Measurements from ENCODE around the gene ZFYVE26.
"Not testable (repeated sequence)": the region's sequence is repeated elsewhere in the genome, so short reads cannot be mapped to it uniquely, and the experiment has no call there.

Gene ZFYVE26

GRCh38 chr14:67759916-67760315 is 56.5 kb downstream of the ZFYVE26 start:
- no peak for FAIRE-seq

GRCh38 chr14:67757175-67757574 is 59.2 kb downstream of the ZFYVE26 start:
- DNase-seq (ENCODE audit: insufficient read length, low spot score), result no peak
- peak; percentile 96 for FAIRE-seq

More at GRCh38 chr14:67759916-67760315, 56.5 kb downstream of the ZFYVE26 start:
- DNase-seq (ENCODE audit: insufficient read length, low spot score), result no peak

DNA sequence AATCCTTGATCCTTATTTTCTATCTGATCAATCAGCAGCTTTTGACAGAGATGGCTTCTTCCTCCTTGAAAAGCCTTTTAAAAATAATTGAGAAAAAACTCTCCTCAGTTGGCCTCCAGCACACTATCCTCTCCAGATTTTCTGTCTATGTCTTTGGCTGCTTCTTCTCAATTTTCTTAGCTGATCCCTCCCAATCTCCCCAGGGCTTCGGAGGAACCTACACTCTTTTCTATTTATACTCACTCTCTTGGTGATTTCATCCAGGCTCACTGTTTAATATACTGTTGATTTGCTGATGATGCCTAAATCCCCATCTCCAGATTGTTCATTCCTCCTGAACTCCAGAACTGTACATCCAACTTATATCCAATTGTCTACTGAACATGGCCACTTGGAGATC is 59.9 kb downstream of the ZFYVE26 start:
- DNase-seq (ENCODE audit: insufficient read length, low spot score) (no peak), FAIRE-seq (no peak)

GRCh38 chr14:67749341-67750084 is 66.9 kb downstream of the ZFYVE26 start:
- no peak for DNase-seq (ENCODE audit: insufficient read length, low spot score)

DNA sequence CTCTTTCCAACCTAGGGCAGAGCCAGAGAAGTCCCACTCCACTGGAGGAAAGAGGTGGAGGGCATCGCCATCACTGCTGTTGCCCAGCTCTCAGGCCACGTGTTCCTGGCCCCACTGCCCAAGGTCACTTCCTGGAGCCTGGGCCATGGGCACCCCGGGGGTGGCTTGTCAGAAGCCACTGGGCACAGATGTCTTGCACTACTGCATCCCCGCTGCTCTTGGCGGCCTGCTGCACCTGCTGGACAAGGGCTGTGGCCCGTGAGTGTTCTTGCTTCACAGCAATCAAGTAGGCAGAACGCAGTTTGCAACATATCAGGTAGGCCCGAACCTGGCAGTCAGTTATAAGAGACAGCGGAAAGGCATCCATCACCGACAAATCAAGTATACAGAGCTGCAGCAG is 68.1 kb downstream of the ZFYVE26 start:
- no peak for DNase-seq (ENCODE audit: insufficient read length, low spot score)
- peak; percentile 95 for FAIRE-seq

More at GRCh38 chr14:67749341-67750084, 66.9 kb downstream of the ZFYVE26 start:
- peak; percentile 77 for FAIRE-seq

DNA sequence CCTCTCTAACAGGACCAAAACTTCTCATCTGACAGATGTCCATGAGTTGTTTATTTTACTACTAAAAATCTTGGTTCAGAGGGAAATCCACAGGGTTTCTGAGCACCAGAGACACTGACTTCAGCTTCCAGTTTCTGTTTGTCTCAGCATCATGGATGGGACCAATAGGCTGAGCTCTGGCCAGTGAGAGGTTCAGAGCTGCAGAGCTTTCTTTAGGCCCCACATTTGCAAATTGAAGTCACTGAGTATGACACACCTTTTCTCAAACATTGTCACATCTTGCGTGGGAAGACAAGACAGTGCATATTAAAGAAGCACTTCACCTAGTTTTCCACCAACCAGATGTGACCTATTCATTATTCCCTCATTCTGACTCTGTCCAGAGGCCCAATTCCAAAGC is 69.5 kb downstream of the ZFYVE26 start:
- no peak for DNase-seq (ENCODE audit: insufficient read length, low spot score)

GRCh38 chr14:67744046-67744445 is 72.3 kb downstream of the ZFYVE26 start:
- no peak for DNase-seq (ENCODE audit: insufficient read length, low spot score)

More for the DNA sequence above, 69.5 kb downstream of the ZFYVE26 start:
- no peak for FAIRE-seq

DNA sequence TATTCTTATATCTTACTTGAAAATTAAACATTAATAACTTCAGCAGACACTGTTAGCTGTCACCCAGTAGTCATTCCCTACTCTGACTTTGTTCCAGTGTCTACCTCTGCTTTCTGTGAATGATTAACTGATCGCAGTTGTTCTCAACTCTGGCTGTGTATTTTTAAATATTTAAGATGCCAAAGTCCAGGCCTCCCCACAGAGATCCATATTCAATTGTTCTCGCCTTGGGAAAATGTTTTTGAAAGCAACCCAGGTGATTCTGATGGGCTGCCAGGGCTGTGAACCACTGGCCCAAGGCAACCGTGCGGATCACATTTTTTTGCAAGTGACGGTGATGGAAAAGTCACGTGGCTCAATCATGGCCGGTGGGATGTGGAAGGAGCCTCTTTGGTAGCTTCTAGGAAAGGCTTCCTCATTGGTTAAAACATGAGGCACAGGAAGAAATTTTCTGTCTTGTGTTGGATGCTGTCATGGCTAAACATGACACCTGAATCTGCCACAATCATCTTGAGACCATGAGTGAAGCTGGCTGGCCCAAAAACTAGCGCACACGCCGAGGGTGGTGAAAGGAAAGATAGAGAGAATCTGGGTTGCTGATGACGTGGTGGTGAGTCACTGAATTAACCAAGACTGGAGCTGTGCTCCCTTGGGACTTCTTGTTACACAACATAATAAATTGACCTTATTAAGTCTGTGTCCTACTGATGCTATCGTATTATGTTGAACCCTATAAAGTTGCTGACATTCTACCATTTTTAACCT is 77.5 kb downstream of the ZFYVE26 start:
- peak; percentile 89 for DNase-seq (ENCODE audit: insufficient read length, low spot score)
- FAIRE-seq, result peak; percentile 93

More at GRCh38 chr14:67744046-67744445, 72.3 kb downstream of the ZFYVE26 start:
- peak; percentile 91 for FAIRE-seq

DNA sequence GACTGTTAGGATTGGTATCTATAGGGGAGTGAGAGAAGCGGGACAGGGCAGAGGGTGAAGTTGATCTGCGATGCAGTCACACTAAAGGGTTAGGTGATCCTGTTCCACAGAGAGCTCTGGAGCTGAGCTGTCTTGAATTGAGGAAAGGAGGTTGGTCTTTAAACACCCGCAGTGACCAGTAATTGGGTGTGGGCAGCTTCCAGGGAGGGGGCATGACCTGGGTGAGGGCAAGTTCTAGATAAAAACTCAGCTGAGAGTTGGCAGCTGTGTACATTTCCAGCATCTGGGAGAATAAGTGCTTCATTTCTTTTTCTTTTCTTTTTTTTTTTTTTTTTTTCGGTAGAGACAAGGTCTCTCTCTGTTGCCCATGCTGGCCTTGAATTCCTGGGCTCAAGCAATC is 79.6 kb downstream of the ZFYVE26 start:
- no peak for DNase-seq (ENCODE audit: insufficient read length, low spot score)
- peak; percentile 52 for FAIRE-seq

GRCh38 chr14:67735336-67736147 is 80.8 kb downstream of the ZFYVE26 start:
- FAIRE-seq (peak; percentile 86), DNase-seq (ENCODE audit: insufficient read length, low spot score) (no peak)

DNA sequence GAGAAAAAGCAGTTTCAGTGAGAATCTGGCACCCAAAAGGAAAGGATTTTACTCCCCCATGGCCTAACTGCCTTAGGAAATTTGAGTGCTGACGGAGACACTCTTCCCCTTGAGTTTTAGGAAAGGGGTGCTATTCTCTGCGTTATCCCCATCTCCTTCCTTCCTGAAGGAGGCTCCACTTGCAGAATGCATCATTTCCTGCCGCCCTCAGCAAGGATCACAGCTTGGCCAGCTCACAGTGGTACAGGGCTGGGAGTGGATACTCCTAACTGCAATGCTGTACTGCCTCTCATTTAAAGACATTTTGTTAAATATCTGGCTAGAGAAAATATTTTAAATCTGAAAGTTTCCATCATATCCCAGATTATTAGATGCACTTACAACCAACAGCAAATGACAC is 81.7 kb downstream of the ZFYVE26 start:
- DNase-seq (ENCODE audit: insufficient read length, low spot score) (no peak), FAIRE-seq (no peak)

GRCh38 chr14:67733616-67734015 is 82.8 kb downstream of the ZFYVE26 start:
- FAIRE-seq (no peak), DNase-seq (ENCODE audit: insufficient read length, low spot score) (no peak)

- no peak for DNase-seq (ENCODE audit: insufficient read length, low spot score)
These were observed 87.1 kb downstream of the ZFYVE26 start for GRCh38 chr14:67729072-67729885.

GRCh38 chr14:67728258-67728657 is 88.1 kb downstream of the ZFYVE26 start:
- FAIRE-seq, result no peak
- no peak for DNase-seq (ENCODE audit: insufficient read length, low spot score)

More at GRCh38 chr14:67729072-67729885, 87.1 kb downstream of the ZFYVE26 start:
- peak; percentile 81 for FAIRE-seq

DNA sequence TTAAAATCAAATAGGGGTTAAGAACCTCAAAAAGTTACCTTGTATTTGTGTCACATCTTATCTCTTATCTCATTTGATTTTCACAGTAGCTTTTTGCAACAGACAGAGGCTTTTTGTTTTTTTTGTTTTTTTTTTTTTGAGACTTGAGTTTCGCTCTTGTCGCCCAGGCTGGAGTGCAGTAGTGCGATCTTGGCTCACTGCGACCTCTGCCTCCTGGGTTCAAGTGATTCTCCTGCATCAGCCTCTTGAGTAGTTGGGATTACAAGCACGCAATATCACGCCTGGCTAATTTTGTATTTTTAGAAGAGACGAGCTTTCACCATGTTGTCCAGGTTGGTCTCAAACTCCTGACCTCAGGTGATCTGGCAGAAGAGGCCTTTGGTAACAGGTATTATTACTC is 89.0 kb downstream of the ZFYVE26 start:
- FAIRE-seq (peak; percentile 62), DNase-seq (ENCODE audit: insufficient read length, low spot score) (no peak)

GRCh38 chr14:67725171-67725570 is 91.2 kb downstream of the ZFYVE26 start:
- DNase-seq (ENCODE audit: insufficient read length, low spot score) (no peak), FAIRE-seq (no peak)

GRCh38 chr14:67722293-67722692 is 94.1 kb downstream of the ZFYVE26 start:
- FAIRE-seq, result peak; percentile 95
- DNase-seq (ENCODE audit: insufficient read length, low spot score), result peak; percentile 69

DNA sequence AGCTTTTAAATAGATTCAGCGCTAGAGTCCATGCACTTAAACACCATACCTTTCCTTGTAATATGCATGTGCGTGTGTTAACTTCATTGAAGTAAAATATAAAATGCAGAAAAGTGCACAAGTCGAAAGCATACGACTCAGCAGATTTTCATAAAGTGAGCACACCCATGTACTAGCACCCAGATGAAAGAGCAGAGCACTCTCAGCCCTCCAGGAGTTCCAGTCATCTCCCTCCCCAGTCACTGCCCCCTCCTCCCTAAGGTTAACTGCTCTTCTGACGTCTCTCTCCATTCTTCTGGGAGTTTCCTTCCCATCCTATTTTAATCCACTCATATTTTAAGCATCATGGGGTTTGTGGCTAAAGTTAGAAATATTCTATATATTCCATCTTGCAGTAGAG is 94.5 kb downstream of the ZFYVE26 start:
- no peak for DNase-seq (ENCODE audit: insufficient read length, low spot score)
- no peak for FAIRE-seq

DNA sequence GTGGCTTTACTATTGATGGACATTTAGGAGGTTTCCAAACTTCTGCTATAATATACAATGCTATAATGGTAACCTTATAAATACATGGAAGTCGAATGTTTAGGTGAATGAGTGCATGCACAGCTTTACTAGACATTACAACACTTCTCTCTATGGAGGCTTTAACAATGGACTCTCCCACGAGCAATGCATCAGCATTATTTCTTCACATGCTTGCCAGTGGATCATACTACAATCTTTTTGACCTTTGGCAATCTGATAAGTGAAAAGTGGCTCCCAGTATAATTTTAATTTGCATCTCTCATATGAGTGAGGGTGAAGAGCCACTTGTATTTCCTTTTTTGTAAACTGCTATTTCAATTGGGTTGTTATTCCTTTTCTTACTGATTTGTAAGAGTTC is 96.5 kb downstream of the ZFYVE26 start:
- FAIRE-seq (no peak), DNase-seq (ENCODE audit: insufficient read length, low spot score) (no peak)

DNA sequence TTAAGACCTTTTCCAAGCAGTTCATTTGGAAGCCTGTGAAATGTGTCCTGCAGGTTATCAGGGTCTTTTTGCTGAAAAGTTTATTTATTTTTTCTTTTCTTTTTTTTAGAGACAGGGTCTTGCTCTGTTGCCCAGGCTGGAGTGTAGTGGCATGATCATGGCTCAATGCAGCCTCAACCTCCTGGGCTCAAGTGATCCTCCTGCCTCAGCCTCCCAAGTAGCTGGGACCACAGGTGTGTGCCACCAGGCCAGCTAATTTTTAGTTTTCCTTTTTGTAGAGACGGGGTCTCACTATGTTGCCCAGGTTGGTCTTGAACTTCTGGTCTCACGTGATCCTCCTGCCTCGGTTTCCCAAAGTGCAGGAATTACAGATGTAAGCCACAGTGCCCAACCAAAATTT is 97.0 kb downstream of the ZFYVE26 start:
- FAIRE-seq; DNase-seq (ENCODE audit: insufficient read length, low spot score): not testable (repeated sequence)

Measured in HTR-8/SVneo (cell line).